ENCODE measurements around the gene ASB3.
"Not testable (repeated sequence)": the region's sequence is repeated elsewhere in the genome, so short reads cannot be mapped to it uniquely, and the experiment has no call there.

The ASB3 gene, protein sequence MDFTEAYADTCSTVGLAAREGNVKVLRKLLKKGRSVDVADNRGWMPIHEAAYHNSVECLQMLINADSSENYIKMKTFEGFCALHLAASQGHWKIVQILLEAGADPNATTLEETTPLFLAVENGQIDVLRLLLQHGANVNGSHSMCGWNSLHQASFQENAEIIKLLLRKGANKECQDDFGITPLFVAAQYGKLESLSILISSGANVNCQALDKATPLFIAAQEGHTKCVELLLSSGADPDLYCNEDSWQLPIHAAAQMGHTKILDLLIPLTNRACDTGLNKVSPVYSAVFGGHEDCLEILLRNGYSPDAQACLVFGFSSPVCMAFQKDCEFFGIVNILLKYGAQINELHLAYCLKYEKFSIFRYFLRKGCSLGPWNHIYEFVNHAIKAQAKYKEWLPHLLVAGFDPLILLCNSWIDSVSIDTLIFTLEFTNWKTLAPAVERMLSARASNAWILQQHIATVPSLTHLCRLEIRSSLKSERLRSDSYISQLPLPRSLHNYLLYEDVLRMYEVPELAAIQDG
- 24.4 to 46.0 (median 32.9) reads per million in 9 experiments for total RNA-seq

DNA sequence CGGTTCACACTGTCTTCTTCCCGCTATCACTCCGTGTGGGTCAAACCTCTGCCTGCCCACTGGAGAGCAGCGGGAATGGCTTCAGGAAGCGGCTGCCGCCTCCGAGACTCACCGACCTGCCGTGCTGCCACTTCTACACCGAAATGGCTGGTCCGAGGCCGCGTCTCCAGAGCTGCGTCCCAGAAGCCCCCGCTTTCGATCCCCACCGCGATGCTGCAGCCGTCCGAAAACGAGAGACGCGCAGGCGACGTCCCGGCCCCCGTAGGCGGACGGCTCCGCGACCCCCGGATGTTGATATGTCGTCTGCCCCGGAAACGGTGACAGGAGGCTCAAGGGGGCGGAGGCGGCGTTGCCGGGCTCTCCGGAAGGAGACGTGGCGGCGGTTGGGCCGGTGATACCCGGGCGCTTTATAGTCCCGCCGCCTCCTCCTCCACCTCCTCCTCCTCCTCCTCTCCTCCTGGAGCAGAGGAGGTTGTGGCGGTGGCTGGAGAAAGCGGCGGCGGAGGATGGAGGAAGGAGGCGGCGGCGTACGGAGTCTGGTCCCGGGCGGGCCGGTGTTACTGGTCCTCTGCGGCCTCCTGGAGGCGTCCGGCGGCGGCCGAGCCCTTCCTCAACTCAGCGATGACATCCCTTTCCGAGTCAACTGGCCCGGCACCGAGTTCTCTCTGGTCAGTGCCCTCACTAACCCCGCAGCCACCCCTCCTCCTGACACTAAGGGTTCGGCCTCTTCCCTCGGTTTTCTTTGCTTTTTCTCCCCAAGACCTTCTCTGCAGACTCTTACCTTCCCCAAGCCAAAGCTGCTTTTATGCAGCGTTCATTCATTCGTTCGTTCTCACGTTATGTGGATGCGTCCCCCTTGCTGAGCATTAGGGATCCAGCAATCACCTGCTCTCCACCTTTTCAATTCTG, at the start of gene ASB3, which contains the start of gene ERLEC1:
ASB3 (minus strand) TSS at position 249 of the 909 bp plus-strand sequence. CDS start 21,381 bp downstream, outside the sequence.
ERLEC1 (plus strand) TSS at position 340 of the 909 bp plus-strand sequence; CDS start at position 507, 167 bp downstream.
- ATAC-seq (replicated peaks) (peak; percentile 92), DNase-seq (peak; percentile 84 to 89 (median 88))
- Mint-ChIP-seq H3K27me3 (no peaks in the 10 kb centered on the region), H3K9me3 (no peaks in the 10 kb centered on the region), H3K4me3 (peak within 1 kb of the TSS; percentile 92 to 95), H3K36me3 (ENCODE audit: insufficient read depth) (peaks cover 29% of the 10 kb centered on the region), H3K27ac (peak within 1 kb of the TSS; percentile 92 to 94), H3K4me1 (ENCODE audit: low read depth in 2 of 2) (peaks cover 30 to 42% of the 10 kb centered on the region in 2 donors)

DNA sequence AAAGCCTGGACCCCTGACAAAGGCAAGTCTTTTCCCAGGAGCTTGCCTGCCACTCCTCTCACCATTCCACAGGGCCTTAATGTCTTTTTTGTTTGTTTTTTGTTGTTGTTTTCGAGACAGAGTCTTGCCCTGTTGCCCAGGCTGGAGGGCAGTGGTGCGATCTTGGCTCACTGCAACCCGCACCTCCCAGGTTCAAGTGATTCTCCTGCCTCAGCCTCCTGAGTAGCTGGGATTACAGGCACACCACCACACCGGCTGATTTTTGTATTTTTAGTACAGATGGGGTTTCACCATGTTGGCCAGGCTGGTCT, 43.2 kb upstream of the ASB3 start:
- not testable (repeated sequence) for ATAC-seq (replicated peaks); H3K27me3 Mint-ChIP-seq; DNase-seq; H3K27ac Mint-ChIP-seq; H3K4me1 Mint-ChIP-seq (ENCODE audit: low read depth in 2 of 2); H3K36me3 Mint-ChIP-seq (ENCODE audit: insufficient read depth); H3K4me3 Mint-ChIP-seq
- peaks cover 0 to 11% of the 10 kb centered on the region in 2 donors for H3K9me3 Mint-ChIP-seq

DNA sequence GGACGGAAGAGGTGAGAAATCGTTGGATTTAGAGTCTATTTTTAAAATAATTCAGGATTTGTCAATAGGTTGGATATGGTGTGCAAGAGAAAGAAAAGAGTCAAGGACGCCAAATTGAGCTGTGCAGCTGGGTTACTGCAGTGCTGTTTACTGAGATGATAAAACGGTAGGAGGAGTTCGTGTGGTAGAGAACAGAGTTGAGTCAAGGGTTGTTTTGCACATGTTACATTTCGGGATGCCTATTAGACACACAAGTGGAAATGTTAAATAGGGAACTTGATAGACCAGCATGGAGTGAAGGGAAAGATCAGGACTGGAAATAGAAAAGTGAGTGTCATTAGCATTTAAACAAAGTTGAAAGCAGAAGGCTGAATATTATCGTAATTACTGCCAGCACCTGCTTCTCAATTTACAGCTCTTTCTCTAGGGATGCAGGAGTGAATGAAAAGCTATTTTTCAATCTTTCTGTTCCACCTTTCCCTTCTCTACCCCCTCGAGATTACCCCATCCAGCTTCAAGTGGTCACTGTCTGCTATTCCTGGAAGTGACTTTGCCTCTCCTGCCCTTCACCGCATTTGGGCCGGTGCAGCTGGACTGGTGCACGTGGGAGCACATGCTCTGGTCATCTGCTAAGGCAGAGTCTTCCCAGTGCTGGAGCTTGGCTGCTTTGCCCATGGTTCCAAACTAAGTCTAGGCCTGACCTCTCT, 42.7 kb upstream of the ASB3 start:
- DNase-seq: no peak
- peaks cover 0 to 11% of the 10 kb centered on the region in 2 donors for H3K9me3 Mint-ChIP-seq
- no peaks in the 10 kb centered on the region for H3K36me3 Mint-ChIP-seq (ENCODE audit: insufficient read depth)
- ATAC-seq (replicated peaks): no peak
- H3K4me3 Mint-ChIP-seq: no peak overlapping the region
- no peaks in the 10 kb centered on the region for H3K27me3 Mint-ChIP-seq
- H3K27ac Mint-ChIP-seq: no peak overlapping the region
- H3K4me1 Mint-ChIP-seq (ENCODE audit: low read depth in 2 of 2): no peaks in the 10 kb centered on the region

DNA sequence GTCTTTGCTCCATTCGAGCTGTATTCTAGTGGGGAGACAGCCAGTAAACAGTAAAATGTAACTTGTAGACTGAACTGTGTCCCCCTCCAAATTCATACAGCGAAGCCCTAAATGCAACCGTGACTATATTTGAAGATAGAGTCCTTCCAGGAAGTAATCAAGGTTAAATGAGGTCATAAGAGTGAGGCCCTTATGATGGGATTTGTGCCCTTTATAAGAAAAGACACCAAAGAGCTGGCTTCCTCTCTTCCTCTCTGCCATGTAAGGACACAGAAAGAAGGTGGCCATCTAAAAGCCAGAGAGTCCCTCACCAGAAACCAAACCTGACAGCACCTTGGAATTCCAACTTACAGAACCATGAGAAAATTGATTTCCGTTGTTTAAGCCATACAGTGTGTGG, 41.6 kb upstream of the ASB3 start:
- no peak overlapping the region for H3K27ac Mint-ChIP-seq
- ATAC-seq (replicated peaks): no peak
- DNase-seq: no peak
- H3K9me3 Mint-ChIP-seq: peaks cover 0 to 11% of the 10 kb centered on the region in 2 donors
- H3K4me3 Mint-ChIP-seq: no peak overlapping the region
- no peaks in the 10 kb centered on the region for H3K4me1 Mint-ChIP-seq (ENCODE audit: low read depth in 2 of 2)
- H3K36me3 Mint-ChIP-seq (ENCODE audit: insufficient read depth): peaks cover 4% of the 10 kb centered on the region
- no peaks in the 10 kb centered on the region for H3K27me3 Mint-ChIP-seq

DNA sequence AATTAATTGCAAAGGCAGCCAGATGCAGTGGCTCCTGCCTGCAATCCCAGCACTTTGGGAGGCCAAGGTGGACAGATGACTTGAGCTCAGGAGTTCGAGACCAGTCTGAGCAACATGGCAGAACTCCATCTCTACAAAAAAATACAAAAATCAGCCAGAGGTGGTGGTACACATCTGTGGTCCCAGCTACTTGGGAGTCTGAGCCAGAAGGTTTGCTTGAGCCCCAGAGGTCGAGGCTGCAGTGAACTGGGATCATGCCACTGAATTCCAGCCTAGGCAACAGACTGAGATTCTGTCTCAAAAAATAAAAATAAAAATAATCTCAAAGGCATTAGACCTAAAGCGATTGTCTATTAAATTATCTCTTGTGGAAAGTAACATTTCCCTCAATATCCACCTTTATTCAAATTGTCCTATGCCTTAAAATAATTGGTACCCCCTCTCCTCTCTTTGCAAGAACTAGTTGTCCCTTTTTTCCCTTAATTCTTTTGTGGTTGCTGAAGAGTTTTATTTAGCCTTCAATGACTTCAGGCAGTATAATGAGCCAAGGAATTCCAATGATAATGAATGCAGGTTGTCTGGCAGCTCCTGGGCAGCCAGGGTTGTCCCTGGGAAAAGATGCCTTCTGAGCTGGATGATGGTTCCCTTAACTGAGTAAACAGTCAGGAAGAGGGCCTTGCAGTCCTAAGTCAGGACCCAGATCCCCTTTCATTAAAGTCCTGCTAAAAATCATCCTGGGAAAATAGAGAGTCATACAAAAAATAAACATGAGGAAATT, 40.8 kb upstream of the ASB3 start:
- Mint-ChIP-seq H3K4me1 (ENCODE audit: low read depth in 2 of 2) (no peaks in the 10 kb centered on the region), H3K36me3 (ENCODE audit: insufficient read depth) (peaks cover 5% of the 10 kb centered on the region), H3K27ac (no peak overlapping the region), H3K4me3 (no peak overlapping the region), H3K9me3 (peaks cover 0 to 11% of the 10 kb centered on the region in 2 donors), H3K27me3 (no peaks in the 10 kb centered on the region)
- DNase-seq (no peak), ATAC-seq (replicated peaks) (no peak)

DNA sequence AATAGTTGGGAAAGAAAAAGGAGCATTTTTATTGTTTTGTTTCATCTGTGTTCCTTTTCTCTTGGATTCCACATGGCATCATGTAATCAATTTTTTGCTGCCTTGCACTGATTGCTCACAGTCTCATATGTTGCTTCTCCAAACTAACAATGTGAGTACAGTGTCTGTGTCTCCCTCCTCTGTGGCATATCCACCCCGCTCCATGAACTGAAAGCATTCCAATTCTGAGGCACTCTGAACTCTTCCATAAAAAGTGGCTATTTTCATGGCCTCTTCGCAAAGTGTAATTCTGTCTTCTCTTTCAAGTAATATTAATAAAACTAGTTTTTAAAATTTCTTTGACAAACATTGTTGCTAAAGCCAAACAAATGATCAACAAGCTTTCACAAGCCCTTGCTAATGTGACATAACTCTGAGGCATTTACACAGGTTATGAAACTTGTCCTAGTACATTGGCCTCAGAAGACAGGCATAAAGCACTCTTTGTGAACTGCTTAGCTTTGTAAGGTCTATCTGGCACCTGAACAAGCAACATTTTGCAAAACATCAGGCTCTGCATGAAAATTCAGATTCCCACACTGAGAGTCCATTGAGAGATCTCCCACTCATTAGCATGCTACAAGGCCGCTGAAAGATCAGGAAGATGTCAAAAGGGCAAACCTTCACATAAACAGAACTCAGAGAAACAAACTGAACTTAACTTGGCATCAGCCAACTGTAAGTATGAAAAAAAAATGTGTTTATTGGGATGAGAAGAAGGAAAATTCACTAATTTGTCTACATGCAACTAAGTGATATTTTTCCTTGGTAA, 40.0 kb upstream of the ASB3 start:
- Mint-ChIP-seq H3K36me3 (ENCODE audit: insufficient read depth) (peaks cover 5% of the 10 kb centered on the region), H3K4me1 (ENCODE audit: low read depth in 2 of 2) (no peaks in the 10 kb centered on the region)

DNA sequence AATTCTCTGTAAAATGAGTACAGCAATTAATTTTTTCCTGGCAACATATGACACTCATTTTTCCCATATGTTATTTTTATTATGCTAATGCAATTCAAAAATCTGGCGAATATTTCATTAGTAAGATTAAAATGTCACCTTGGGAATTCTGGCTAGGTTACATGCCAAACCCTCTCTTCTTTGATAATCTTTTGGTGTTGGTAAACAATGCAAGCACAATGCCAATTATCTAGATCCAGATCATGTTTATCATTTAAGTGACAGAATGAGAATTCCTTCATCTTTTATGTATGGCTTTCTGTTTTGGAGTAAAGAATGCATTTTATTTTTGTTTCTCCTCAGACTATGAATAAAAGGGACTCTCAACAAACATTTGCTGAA, 39.3 kb upstream of the ASB3 start:
- peaks cover 5% of the 10 kb centered on the region for H3K36me3 Mint-ChIP-seq (ENCODE audit: insufficient read depth)
- H3K27me3 Mint-ChIP-seq: no peaks in the 10 kb centered on the region
- H3K4me1 Mint-ChIP-seq (ENCODE audit: low read depth in 2 of 2): no peaks in the 10 kb centered on the region
- H3K9me3 Mint-ChIP-seq: peaks cover 0 to 11% of the 10 kb centered on the region in 2 donors
- H3K27ac Mint-ChIP-seq: no peak overlapping the region
- H3K4me3 Mint-ChIP-seq: no peak overlapping the region
- ATAC-seq (replicated peaks) (no peak), DNase-seq (no peak)

More for the DNA sequence above, 40.0 kb upstream of the ASB3 start:
- H3K4me3 Mint-ChIP-seq: no peak overlapping the region
- ATAC-seq (replicated peaks): no peak
- H3K9me3 Mint-ChIP-seq: peaks cover 0 to 11% of the 10 kb centered on the region in 2 donors
- no peaks in the 10 kb centered on the region for H3K27me3 Mint-ChIP-seq
- DNase-seq: no peak
- no peak overlapping the region for H3K27ac Mint-ChIP-seq

DNA sequence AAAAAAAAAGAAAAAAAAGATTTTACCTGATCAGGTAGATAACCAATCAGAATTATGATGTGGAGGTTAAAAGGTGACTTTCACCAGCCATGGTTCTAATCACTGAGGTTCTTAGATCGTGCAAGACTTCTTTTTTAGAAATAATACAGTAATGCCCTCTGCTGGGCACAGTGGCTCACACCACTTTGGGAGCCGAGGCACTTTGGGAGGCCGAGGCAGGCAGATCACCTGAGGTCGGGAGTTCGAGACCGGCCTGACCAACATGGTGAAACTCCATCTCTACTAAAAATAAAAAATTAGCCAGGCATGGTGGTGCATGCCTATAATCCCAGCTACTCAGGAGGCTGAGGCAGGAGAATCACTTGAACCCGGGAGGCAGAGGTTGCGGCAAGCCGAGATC, 36.9 kb upstream of the ASB3 start:
- not testable (repeated sequence) for H3K9me3 Mint-ChIP-seq; DNase-seq; H3K4me3 Mint-ChIP-seq; H3K27me3 Mint-ChIP-seq; ATAC-seq (replicated peaks); H3K27ac Mint-ChIP-seq; H3K4me1 Mint-ChIP-seq (ENCODE audit: low read depth in 2 of 2)
- peaks cover 11% of the 10 kb centered on the region for H3K36me3 Mint-ChIP-seq (ENCODE audit: insufficient read depth)

DNA sequence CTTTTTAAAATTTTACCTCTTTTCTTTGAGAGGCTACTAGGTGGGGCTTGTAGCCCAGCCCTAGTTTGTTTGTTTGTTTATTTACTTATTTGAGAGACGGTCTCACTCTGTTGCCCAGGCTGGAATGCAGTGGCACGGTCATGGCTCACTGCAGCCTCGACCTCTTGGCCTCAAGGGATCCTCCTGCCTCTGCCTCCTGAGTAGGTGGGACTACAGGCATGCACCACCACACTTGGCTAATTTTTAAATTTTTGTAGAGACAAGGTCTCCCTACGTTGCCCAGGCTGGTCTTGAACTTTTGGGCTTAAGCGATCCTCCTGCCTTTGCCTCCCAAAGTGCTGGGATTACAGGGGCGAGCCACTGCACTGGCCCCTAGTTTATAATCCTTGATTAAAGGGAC, 35.1 kb upstream of the ASB3 start:
- DNase-seq (no peak), ATAC-seq (replicated peaks) (no peak)
- Mint-ChIP-seq H3K9me3 (no peaks in the 10 kb centered on the region), H3K36me3 (ENCODE audit: insufficient read depth) (peaks cover 24% of the 10 kb centered on the region), H3K4me3 (no peak overlapping the region), H3K27ac (no peak overlapping the region), H3K27me3 (no peaks in the 10 kb centered on the region), H3K4me1 (ENCODE audit: low read depth in 2 of 2) (no peaks in the 10 kb centered on the region)

DNA sequence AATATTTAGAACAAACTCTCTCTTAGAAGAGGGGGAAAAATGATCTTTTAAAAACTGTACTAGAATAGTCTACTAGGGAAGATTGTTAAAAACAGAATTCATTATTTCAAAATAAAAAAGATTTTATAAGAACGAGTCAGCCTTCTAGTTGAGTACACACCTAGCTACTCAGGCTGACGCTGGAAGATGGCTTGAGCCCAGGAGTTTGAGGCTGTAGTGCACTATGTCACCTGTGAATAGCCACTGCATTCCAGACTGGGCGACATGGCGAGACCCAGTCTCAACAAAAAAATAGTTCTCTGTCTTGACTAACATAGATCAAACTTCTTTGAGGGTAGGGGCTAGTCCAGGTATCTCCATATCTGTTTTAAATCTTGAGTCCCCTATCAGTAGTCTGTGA, 34.0 kb upstream of the ASB3 start:
- Mint-ChIP-seq H3K9me3 (no peaks in the 10 kb centered on the region), H3K4me3 (no peak overlapping the region), H3K4me1 (ENCODE audit: low read depth in 2 of 2) (no peaks in the 10 kb centered on the region), H3K27ac (peak overlapping the region in 1 of 2 donors; percentile 33), H3K27me3 (no peaks in the 10 kb centered on the region), H3K36me3 (ENCODE audit: insufficient read depth) (peaks cover 35% of the 10 kb centered on the region)
- DNase-seq (no peak), ATAC-seq (replicated peaks) (no peak)

DNA sequence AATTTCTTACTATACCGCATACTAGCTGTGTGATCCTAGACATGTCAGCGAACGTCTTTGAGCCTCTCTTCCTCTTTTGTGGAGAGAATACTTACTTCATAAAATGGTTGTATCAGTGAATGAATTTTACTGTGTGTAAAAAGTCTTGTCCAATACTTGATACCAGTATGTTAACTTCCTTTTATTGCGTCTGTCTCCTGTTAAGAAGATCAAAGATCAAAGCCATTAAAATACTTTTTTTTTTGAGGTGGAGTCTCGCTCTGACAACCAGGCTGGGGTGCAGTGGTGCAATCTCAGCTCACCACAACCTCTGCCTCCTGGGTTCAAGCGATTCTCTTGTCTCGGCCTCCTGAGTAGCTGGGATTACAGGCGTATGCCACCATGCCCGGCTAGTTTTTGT, 33.3 kb upstream of the ASB3 start:
- Mint-ChIP-seq H3K27ac (peak overlapping the region in 1 of 2 donors; percentile 33), H3K4me3 (no peak overlapping the region), H3K4me1 (ENCODE audit: low read depth in 2 of 2) (no peaks in the 10 kb centered on the region), H3K27me3 (no peaks in the 10 kb centered on the region), H3K36me3 (ENCODE audit: insufficient read depth) (peaks cover 42% of the 10 kb centered on the region), H3K9me3 (no peaks in the 10 kb centered on the region)
- ATAC-seq (replicated peaks): no peak
- DNase-seq: no peak

DNA sequence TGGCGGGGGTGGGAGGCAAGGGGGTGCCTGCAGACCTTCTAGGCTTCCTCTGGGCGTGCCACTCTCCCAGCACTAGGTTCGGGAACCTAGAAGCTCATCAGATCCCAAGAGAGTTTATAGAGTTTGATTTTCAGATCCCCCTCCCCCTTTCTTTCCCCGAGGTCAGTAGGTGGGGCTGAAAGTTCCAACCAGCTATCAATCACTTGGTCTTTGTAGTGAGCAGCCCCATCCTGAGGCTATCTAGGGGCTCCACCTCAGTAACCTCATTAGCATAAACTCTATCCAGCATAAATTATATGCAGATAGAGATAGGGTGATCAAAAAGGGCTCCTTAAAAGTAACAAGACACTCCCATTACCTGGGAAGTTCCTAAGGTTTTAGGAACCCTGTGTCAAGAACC, 32.9 kb upstream of the ASB3 start:
- no peaks in the 10 kb centered on the region for H3K27me3 Mint-ChIP-seq
- ATAC-seq (replicated peaks): no peak
- H3K4me3 Mint-ChIP-seq: no peak overlapping the region
- no peaks in the 10 kb centered on the region for H3K9me3 Mint-ChIP-seq
- DNase-seq: no peak
- H3K27ac Mint-ChIP-seq: peak overlapping the region in 1 of 2 donors; percentile 33
- peaks cover 46% of the 10 kb centered on the region for H3K36me3 Mint-ChIP-seq (ENCODE audit: insufficient read depth)
- H3K4me1 Mint-ChIP-seq (ENCODE audit: low read depth in 2 of 2): no peaks in the 10 kb centered on the region

All from effector memory CD8-positive, alpha-beta T cell (primary cell).